HEK293T (cell line): ENCODE results near the gene ATP6V0E2.
"Not testable (repeated sequence)": the region's sequence is repeated elsewhere in the genome, so short reads cannot be mapped to it uniquely, and the experiment has no call there.

Source experiments
- ARNT ChIP-seq: fragments of 450-650 bp; IDR thresholded peaks from 2 replicates; pipeline ENCODE4 v1.6.1; 2017; ENCODE audit warnings: mild to moderate bottlenecking
- ELF4 ChIP-seq: fragments of 450-650 bp; IDR thresholded peaks from 2 replicates; pipeline ENCODE4 v1.6.1; 2017; ENCODE audit warnings: antibody characterized with exemption
- FOXA1 ChIP-seq: fragments of 450-650 bp; IDR thresholded peaks from 2 replicates; pipeline ENCODE4 v1.6.1; 2016; ENCODE audit warnings: mild to moderate bottlenecking
- FOXK2 ChIP-seq: fragments of 450-650 bp; IDR thresholded peaks from 2 replicates; pipeline ENCODE4 v1.6.1; 2016; ENCODE audit warnings: mild to moderate bottlenecking
- FOXM1 ChIP-seq: fragments of 450-650 bp; IDR thresholded peaks from 2 replicates; pipeline ENCODE4 v1.6.1; 2017; ENCODE audit warnings: mild to moderate bottlenecking, borderline replicate concordance
- SP1 ChIP-seq: fragments of 450-650 bp; IDR thresholded peaks from 2 replicates; pipeline ENCODE4 v1.6.1; 2017

GRCh38 chr7:149910219-149910618 lies 36.5 kb downstream of the ATP6V0E2 start:
- TF ChIP-seq ARNT, SP1, FOXA1, FOXK2, FOXM1, ELF4: not testable (repeated sequence)
